Kidney capillary endothelial cell (primary cell): ENCODE results near the gene SRRM2.

Experiments used
- DNase-seq: peaks from one replicate; pipeline ENCODE4 v3.0.0-alpha.2; 2018; ENCODE audit warnings: low spot score

The SRRM2 gene

DNA sequence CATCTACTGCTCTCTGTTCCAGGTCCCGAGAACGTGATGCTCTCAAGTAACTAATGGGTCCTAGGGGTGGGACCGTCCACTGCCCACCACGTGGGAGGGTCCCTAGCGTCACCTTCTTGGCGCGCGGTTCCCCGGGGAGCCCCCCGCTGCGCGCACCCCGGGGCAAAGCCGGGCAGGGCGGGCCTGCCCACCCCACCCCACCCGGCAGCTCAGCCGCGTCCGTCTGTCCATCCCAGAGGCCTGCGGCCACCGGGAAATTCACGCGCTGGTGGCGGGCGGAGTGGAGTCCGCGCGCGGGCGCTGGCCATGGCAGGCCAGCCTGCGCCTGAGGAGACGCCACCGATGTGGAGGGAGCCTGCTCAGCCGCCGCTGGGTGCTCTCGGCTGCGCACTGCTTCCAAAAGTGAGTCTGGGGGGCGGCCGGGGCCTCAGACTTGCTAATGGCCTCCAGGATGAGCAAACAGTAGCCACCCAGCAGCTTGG, 46.3 kb downstream of the SRRM2 start:
- no peak for DNase-seq

DNA sequence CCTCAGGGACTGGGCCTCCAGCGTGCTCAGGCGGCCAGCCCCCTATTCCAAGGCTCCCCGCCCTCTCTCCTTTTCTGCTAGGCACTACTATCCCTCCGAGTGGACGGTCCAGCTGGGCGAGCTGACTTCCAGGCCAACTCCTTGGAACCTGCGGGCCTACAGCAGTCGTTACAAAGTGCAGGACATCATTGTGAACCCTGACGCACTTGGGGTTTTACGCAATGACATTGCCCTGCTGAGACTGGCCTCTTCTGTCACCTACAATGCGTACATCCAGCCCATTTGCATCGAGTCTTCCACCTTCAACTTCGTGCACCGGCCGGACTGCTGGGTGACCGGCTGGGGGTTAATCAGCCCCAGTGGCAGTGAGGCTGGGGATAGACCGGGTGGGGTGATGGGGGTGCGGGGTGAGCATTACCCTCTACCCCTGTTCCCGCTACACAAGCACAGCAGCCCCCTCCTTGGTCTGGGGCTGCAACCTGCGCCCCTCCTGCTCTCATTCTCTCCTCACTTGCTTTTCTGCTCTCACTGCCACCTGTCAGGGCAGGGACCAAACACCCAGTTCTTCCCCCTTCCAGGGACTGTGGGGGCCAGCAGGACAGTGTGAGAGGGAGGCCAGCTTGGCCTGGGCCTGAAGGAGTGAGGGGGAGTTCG, 46.9 kb downstream of the SRRM2 start:
- no peak for DNase-seq

DNA sequence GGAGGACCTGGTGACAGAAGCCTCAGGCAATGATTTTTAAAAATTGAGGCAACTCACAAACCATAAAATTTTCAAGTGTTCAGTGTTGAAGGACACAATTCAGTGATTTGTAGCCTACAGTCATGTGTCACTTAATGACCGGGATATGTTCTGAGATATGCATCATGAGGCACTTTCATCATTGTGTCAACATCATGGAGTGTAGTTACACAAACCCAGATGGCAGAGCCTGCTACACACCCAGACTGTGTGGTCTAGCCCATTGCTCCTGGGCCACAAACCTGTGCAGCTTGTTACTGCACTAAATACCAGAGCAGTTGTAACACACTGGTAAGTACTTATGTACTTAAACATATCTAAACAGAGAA, 47.4 kb downstream of the SRRM2 start:
- no peak for DNase-seq

DNA sequence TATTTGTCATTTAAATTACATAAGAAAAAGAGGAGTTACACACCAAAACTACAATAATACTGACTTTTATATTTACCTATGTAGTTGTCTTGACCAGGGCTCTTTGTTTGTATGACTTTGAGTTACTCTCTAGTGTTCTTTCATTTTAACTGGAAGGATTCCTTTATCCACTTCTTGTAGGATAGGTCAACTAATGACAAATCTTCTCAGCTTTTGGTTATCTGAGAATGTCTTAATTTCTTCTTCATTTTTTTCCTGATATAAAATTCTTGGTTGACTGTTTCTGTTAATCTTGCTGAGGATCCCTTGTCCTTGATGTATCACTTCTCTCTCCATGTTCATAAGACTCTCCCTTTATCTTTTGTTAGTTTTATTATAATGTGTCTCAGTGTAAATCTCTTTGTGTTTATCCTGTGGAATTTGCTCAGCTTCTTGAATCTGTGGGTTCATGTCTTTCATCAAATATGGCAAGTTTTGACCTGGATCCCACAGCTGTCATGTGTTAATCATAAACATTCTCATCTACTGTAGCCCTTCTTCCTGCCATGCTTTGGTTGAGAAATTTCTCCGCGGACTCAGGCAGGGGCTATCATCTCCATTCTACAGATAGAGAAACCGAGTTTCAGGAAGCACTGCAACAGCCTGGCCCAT, 51.2 kb downstream of the SRRM2 start:
- no peak for DNase-seq

DNA sequence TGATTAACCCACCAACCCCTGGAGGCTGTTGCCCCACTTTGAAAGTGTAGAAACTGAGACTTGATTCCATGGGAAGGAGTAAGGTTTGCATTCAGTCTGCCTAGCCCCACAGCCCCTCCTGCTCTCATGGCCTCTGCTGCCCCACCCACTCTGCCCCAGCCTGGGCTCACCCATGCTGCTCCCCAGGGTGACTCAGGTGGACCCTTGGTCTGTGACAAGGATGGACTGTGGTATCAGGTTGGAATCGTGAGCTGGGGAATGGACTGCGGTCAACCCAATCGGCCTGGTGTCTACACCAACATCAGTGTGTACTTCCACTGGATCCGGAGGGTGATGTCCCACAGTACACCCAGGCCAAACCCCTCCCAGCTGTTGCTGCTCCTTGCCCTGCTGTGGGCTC, 52.3 kb downstream of the SRRM2 start:
- DNase-seq: no peak

DNA sequence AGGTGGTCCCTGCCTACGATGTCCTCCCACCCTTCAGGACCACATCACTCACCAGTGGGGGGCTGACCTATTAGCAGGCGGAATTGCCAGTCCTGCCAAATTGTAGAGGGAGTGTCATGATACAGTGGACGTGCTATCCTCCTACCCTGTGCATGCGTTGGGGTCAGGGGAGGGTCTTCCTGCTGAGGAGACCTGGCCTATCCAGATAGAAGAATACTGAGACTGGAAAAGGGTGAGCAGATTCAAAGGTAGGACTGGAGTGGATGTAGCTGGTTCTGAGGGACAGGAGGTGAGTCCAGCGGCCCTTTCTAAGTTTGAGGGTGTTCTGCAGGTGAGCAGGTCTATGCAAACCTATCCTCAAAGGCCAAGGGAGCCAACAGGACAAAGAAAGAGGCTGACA, 53.8 kb downstream of the SRRM2 start:
- no peak for DNase-seq

DNA sequence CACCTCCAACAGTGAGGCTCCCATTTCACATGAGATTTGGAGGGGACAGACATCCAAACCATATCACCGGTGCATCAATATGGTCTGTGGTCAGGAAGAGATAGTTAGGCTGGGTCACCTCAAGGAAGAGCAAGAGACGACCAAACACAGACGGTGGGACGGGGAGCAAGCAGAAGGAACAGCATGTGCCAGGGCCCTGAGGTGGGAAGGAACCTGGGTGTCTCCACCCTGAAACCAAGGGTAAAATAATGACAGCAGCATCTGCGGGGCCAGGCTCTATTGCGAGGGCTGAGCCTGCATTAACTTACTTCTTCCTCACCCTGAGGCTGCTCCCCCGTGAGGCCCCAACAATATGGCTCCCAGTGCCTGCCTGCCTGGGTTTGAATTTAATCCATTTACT, 55.7 kb downstream of the SRRM2 start:
- DNase-seq: no peak

DNA sequence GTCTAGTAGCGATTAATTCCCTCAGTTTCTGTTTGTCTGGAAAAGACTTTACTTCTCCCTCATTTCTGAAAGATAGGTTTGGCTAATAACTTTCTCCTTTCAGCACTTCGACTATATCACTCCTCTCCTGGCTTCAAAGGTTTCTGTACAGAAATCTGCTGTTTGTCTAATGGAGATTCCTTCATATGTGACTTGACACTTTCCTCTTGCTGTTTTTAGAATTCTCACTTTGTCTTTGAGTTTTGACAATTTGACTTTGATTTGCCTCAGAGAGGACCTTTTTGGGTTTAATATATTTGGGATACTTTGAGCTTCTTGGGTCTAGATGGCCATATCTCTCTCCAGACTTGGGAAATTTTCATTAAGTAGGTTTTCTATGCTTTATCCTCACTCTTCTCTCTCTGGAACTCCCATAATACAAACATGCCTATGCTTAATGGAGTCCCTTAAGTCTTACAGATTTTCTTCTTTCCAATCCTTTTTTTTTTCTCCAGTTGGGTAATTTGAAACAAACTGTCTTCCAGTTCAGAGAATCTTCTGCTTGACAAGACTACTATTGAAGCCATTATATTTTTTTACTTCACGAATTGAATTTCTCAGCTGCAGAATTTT, 56.8 kb downstream of the SRRM2 start:
- no peak for DNase-seq

DNA sequence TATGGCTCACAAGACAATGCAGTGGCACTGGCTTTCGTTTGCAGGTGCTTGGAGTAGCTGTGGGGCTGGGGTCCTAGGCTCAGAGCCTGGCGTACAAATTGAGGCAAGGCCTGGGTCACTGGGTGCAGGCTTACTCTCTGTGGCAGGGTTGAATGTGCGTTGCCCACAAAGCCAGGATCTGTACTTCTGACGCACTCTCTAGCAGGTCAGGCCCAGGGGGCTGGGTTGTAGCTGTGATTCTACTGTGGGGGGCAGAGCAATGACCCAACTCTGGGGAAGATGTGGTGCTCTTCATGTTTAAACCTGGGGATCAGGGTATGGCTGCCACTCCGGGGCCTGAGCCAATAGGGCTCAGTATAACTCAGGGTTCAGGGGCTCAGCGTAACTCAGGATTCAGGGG, 58.2 kb downstream of the SRRM2 start:
- DNase-seq: no peak

DNA sequence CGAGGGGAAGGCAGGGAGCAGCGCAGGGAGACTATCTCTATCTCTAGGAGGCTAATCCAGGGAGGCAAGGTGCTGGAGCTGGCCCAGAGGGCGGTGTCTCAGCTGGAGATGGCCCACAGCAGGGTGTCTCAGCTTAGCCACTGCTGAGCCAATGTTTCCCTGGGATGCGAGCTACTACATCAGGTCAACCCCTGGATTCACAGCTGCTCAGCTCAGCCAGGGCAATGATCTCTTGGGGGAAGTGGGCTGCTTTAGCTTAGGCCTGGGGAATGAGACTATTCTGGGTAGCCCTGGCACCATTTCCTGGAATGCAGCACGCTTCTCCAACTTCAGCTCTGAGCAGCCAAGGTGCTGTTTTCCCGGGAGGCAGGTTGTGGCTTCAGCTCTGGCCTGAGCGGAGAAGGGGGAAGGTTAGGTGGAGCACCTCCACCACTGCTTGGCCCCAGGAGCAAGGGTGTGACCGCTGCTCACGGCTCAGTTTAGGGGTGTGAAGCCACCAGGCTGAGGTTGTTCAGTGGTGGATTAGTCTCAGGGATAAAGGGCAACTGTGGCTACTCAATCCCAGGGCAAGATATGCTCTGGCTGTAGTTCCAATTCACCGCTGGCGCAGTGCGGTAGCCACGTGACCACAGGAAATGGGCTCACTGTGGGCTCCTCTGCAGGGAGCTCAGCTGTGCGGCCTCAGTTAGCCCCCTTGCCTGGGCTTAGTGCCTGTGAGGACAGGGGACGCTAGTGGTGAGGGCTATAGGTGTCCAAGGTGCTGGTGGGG, 59.4 kb downstream of the SRRM2 start:
- no peak for DNase-seq

DNA sequence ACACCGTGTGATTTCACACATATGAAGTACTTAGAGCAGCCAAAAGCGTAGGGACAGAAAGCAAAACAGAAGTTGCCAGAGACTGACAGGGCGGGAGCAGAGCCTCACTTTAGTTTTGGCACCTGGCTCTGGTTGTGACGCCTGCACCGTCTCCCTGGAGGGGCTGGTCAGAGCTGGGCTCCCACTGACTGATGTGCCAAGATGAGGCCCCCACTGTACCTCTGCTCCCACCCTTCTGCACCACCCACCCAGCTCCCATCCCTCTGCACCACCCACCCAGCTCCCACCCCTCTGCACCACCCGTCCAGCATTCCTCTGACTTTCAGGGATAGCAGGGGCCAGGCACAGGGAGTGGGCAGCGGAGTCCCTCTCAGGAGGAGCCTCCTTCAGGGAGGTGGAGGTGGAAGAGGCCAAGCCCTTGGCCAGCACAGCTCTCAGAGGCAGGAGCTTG, 61.4 kb downstream of the SRRM2 start:
- DNase-seq: no peak

DNA sequence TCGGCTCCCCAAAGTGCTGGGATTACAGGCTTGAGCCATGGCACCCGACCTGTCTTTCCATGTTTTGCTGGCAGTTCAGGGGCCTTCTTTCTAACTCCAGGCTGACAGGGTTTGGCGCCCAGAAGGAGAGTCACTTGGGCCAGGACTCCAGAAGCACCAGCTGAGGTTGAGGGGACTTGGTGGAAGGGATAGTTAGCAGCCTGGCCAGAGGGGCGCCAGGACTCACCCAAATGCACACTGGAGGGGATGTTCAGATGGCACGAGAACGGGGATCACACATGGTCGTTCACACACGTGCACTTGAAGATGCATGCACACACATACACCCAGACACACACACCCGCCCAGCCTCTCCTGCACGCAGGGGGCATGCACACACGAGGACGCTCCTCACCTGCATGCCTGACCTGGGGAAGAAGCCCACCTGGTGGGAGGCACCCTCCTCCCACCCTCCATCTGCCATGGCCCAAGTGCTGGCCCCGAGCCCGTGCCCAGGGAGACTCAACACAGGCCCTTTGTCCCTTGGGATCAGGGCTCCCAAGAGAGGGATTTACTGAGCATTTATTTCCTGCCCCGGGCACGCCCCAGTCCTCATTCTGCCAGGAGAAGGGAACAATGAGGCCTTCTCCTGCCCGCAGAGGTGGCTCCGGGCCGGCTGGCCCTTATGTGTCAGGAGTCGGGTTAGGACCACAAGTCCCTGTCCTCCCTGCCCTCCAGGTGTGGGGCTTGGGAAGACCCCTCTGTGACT, 62.3 kb downstream of the SRRM2 start:
- DNase-seq: no peak

DNA sequence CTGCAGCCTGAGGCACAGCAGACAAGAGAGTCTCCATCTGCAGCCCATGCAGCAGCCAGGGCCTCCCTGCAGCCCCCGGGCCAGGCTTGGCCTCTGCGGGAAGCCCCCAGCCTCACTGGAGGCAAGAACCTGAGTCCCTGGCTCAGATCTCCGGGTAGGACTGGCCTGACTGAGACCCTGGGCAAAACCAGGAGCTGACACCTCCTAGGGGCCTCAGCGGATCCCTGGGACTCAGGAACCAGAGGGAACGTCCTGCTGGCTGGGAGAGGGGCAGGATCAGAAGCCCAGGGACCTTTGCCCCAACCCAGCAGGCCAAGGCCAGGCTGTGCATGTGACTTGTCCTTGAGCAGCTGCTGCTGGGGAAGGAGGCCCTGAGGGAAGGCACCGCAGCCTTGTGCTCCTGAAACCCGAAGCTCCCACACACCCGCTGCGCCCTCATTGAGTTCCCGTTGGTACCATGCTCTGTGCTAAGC, 62.9 kb downstream of the SRRM2 start:
- DNase-seq: no peak

DNA sequence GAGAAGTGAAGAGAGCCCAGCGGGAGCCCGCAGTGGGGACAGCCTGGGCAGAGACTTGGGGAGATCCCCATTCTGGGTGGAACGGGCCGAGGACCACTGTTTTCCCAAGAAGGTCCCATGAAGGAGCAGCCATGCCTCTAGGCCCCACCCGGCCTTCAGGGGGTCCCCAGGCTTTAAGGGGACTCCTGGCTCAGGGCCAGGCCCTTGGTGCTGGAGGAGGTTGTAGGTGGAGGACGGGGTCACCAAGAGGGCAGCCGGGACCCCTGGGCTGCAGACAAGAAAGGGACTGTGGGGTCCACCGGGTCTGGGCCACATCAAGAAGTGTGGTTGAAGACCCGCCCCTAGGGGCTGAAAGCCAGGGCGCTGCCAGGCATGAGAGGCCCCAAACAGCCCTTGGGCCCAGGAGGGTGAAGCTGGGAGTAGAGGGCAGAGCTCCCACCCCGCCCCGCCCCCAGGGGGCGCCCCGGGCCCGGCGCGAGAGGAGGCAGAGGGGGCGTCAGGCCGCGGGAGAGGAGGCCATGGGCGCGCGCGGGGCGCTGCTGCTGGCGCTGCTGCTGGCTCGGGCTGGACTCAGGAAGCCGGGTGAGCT, 64.4 kb downstream of the SRRM2 start, which contains the start of gene PRSS21:
TSS of gene PRSS21 (plus strand) at position 487 of the 589 bp plus-strand sequence. CDS start at position 519, 32 bp downstream.
- DNase-seq: no peak

DNA sequence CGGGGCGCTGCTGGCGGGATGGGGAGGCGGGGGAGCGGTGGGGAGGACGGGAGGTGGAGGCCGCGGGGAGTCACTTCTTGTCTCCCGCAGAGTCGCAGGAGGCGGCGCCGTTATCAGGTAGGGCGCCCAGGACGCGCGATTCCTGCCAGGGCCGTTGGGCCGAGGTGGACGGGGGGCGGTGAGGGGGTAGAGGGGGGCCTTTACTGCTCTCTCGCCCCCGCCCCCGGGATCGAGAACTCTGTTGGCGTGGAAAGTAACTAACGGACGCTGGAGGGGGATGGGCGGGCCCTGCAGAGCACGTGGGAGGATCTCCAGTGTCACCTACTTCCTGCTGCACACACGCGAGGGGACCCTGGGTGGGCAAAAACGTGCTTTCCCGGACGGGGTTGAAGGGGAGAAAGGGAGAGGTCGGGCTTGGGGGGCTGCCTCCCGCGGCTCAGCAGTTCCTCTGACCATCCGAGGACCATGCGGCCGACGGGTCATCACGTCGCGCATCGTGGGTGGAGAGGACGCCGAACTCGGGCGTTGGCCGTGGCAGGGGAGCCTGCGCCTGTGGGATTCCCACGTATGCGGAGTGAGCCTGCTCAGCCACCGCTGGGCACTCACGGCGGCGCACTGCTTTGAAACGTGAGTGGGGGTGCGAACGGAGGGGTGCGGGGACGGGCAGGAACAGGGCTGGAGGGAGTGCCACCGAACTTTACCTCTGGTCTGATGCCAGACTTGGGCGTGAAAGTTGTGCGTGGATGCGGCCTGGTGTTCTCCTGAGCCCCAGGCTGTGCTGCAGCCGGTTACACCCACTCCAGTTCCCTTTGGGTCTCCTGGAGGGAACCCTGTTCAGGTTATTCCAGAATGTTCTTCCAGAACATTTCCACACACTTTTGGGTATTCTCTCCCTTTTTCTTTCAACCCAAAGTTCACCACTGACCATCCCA, 65.2 kb downstream of the SRRM2 start:
- DNase-seq: no peak

DNA sequence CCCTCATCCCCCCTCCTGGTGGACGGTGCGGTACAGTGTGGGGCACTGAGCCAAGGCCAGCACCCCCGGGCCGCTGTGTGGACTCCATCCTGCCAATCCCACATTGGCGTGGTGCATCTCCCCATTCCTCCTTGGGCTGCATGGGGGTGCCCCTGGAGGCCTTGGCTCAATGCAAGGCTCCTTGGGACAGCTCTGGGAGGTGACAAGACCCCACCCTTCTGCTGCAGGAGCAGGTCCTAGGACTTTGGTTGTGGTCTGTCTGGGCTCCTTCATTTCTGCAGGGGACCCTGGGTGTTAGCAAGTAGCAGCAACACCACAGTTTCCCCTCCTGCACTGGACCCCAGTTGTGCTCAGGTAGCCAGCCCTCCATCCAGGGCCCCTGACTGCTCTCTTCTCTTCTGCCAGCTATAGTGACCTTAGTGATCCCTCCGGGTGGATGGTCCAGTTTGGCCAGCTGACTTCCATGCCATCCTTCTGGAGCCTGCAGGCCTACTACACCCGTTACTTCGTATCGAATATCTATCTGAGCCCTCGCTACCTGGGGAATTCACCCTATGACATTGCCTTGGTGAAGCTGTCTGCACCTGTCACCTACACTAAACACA, 65.9 kb downstream of the SRRM2 start:
- no peak for DNase-seq

DNA sequence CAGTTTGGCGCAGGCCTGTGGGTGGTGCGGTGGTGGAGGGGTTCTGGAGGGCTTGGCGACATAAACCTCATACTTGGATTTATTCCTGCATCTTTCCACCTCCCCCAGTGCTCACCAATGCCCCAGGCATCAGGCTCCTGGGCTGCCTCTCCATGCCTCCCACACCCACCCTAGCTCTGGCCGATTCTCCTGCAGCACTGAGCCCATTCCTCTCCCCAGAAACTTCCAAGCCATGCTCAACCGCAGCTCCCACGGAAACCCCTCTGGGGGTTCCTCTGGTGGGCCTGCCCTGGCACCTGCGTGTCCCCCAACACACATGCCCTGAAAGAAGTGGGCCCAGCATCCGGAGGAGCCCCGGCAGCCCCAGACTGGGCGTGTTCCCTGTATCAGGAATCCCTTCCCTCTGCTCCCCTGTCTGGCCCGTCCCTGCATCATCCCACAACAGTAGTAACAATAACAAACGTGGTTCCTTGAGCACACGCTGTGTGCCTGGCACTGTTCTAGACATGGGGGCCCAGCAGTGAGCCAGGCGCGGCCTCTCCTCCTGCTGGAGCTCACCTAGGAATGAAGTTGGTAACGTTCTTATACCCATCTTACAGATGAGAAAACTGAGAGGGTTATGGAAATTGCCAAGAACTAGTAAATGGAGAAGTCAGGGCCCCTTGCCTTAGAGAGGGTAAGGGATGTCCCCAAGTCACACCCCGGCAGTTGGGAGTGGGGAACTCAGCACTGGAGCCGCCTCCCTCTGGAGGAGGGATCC, 66.9 kb downstream of the SRRM2 start:
- DNase-seq: no peak

DNA sequence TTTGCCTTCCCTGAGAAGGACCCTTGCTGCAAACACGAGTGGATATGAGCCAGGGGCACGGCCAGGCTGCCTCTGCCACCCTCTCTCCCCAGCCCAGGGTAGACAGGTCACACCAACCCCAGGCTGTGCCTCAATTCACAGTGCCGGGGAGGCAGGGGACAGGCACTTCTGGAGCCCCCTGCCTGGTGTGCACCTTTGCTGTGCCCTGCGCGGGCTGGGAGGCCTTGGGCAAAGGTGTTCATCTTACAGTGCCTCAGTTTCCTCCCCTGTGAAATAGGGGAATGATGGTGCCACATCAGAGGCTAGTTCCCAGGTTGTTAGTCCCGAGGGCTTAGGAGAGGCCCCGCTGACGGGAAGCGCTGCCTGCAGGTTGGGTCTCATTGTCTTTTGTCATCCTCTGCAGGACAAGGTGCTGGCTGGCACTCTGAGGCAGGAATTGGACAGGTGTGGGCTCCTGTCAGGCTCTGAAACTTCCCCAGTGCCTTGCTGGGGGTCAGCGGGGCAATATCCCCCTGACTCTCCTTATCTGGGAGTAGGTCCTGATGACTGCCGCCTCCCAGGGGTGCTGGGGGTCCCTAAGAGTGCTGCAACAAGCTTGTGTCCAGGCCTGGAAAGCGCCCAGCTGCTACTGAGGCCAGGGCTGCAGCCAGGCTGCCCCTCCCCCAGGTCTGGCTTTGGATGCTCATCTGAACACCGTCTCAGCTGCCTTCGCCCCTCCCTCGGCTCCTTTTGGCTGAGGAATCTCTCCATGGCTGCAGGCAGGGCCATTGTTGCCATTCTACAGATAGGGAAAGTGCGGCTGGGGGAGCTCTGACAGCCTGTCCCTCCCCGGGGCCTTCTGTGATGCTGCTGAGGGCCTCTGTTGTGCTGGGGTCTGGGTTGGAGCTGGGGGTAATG, 67.7 kb downstream of the SRRM2 start:
- no peak for DNase-seq
